ENCODE measurements around the gene TGFB2.

DNA sequence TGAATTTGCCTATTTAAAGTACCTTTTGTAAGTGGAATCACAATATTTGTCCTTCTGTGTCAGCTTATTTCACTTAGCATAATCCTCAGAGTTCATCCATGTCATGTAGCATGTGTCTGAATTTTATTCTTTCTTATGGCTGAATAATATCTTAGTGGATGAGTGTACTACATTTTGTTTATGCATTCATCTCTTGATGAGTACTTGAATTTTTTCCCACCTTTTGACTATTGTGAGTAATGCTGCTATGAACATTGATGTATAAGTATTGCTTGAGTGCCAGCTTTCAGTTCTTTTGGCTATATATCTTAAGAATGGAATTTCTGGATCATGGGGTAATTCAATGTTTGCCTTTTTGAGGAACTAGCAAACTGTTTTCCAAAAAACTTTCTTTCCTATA, 84.2 kb downstream of the TGFB2 start:
- TF ChIP-seq EZH2 (IDR thresholded peaks at IDR 0.05; ENCODE audit: insufficient read depth, poor library complexity, severe bottlenecking) = no peak
- TF ChIP-seq EZH2phosphoT487 (IDR thresholded peaks at IDR 0.05; ENCODE audit: insufficient read depth, low read depth) = no peak

Measured in GM23248 (cell line).